HepG2 (cell line): ENCODE measurements around the gene NLRP6. TPM values are rescaled to one million over a fixed set of nuclear protein-coding genes. Genes with fewer than 3 reads are reported as not detected.

Experiments used
- CERS6 ChIP-seq: sonication (generic); formaldehyde crosslinking; IDR thresholded peaks from 2 replicates; pipeline ENCODE4 v1.5.0; 2020; ENCODE audit warnings: missing genetic modification reagents
- FIP1L1 ChIP-seq: fragments of 200-400 bp; formaldehyde crosslinking; IDR thresholded peaks from 2 replicates; pipeline ENCODE4 v1.6.1; 2018; ENCODE audit warnings: low read depth, mild to moderate bottlenecking, low read length, moderate library complexity, borderline replicate concordance; ENCODE audit not compliant: insufficient read depth
- FLYWCH1 ChIP-seq: sonication (generic); formaldehyde crosslinking; IDR thresholded peaks from 2 replicates; pipeline ENCODE4 v1.8.1; 2023; ENCODE audit warnings: mild to moderate bottlenecking, missing genetic modification reagents
- HBP1 ChIP-seq: IDR thresholded peaks from 2 replicates; pipeline ENCODE4 v1.6.1; 2016; ENCODE audit warnings: low read depth, control low read depth
- KIAA2018 ChIP-seq: sonication (generic); formaldehyde crosslinking; IDR thresholded peaks from 2 replicates; pipeline ENCODE4 v1.5.0; 2020; ENCODE audit warnings: mild to moderate bottlenecking, missing genetic modification reagents, borderline replicate concordance
- KLF13 ChIP-seq: sonication (generic); formaldehyde crosslinking; IDR thresholded peaks from 2 replicates; pipeline ENCODE4 v1.4.0; 2020; ENCODE audit warnings: mild to moderate bottlenecking, missing genetic modification reagents
- MEF2D ChIP-seq: sonication (generic); formaldehyde crosslinking; IDR thresholded peaks from 2 replicates; pipeline ENCODE4 v1.5.1; 2020; ENCODE audit warnings: mild to moderate bottlenecking, missing genetic modification reagents
- NRL ChIP-seq: sonication (generic); formaldehyde crosslinking; IDR thresholded peaks from 2 replicates; pipeline ENCODE4 v1.5.0; 2020; ENCODE audit warnings: missing genetic modification reagents, mild to moderate bottlenecking, moderate library complexity, borderline replicate concordance
- SATB2 ChIP-seq: sonication (generic); formaldehyde crosslinking; IDR thresholded peaks from 2 replicates; pipeline ENCODE4 v1.5.0; 2020; ENCODE audit warnings: missing genetic modification reagents
- TAF1 ChIP-seq: sonication (generic); formaldehyde crosslinking; IDR thresholded peaks from 2 replicates; pipeline ENCODE4 v1.4.0; 2020; ENCODE audit warnings: missing genetic modification reagents
- TAF15 ChIP-seq: fragments of 200-400 bp; formaldehyde crosslinking; IDR thresholded peaks from one replicate; pipeline ENCODE4 v1.6.1; 2018; ENCODE audit warnings: mild to moderate bottlenecking, low read depth, low read length; ENCODE audit not compliant: poor library complexity, severe bottlenecking
- ZNF230 ChIP-seq: sonication (generic); formaldehyde crosslinking; IDR thresholded peaks from 2 replicates; pipeline ENCODE4 v1.4.0; 2020; ENCODE audit warnings: mild to moderate bottlenecking, missing genetic modification reagents
- ZNF263 ChIP-seq: sonication (generic); formaldehyde crosslinking; IDR thresholded peaks from 2 replicates; pipeline ENCODE4 v1.4.0; 2020; ENCODE audit warnings: missing genetic modification reagents
- ZNF3 ChIP-seq: IDR thresholded peaks from 2 replicates; pipeline ENCODE4 v1.7.0; 2017; ENCODE audit warnings: inconsistent platforms
- ZNF629 ChIP-seq: sonication (generic); formaldehyde crosslinking; conservative IDR thresholded peaks from 2 replicates; pipeline ENCODE4 v1.5.0; 2020; ENCODE audit warnings: missing genetic modification reagents
- ZNF839 ChIP-seq: sonication (generic); formaldehyde crosslinking; IDR thresholded peaks from 2 replicates; pipeline ENCODE4 v1.4.0; 2020; ENCODE audit warnings: missing genetic modification reagents, mild to moderate bottlenecking, borderline replicate concordance
- ZSCAN25 ChIP-seq: sonication (generic); formaldehyde crosslinking; IDR thresholded peaks from 2 replicates; pipeline ENCODE4 v1.8.0; 2022; ENCODE audit warnings: mild to moderate bottlenecking, missing genetic modification reagents
- ZSCAN29 ChIP-seq: sonication (generic); formaldehyde crosslinking; conservative IDR thresholded peaks from 2 replicates; pipeline ENCODE4 v1.4.0; 2020; ENCODE audit warnings: mild to moderate bottlenecking, missing genetic modification reagents
- polyA plus RNA-seq, 8 experiments: library from polyadenylated mRNA; depleted of rRNA in 3 of 8; stranded (reverse) in 7 of 8; unstranded in 1 of 8; fragments of >200 nt; fragmentation: Illumina TruSeq in 4 of 8; extraction: Trizol in 4 of 8; gene quantifications; 2 replicates each; pipeline versions ENCODE4 v1.2.1 to v1.2.3, GENCODE V29; 2011 to 2016; ENCODE audit warnings: low read depth in 4 of 8, missing spikeins in 1 of 8, mixed read lengths in 1 of 8; ENCODE audit not compliant: insufficient read depth in 1 of 8
- total RNA-seq, 5 experiments: library from RNA; depleted of rRNA; stranded (reverse); fragments of >200 nt; fragmentation: Illumina TruSeq; extraction: Trizol; gene quantifications; 2 replicates each; pipeline ENCODE4 v1.2.3, GENCODE V29; 2016; ENCODE audit warnings: low read depth in 1 of 5

Gene NLRP6
- total and polyA plus RNA-seq, 2 of the 13 experiments (the other 11 are each of a cell fraction or from before 2014, with no cell fraction given), result not detected

- TF ChIP-seq CERS6 (CRISPR knock-in tag) (no peak), SATB2 (CRISPR knock-in tag) (no peak), NRL (peak; percentile 81; the same call in 1 of the 2 replicates), ZNF629 (CRISPR knock-in tag) (no peak), MEF2D (no peak; the same call in 1 of the 2 replicates), ZNF839 (CRISPR knock-in tag) (no peak), ZNF3 (CRISPR knock-in tag) (no peak), TAF1 (peak; percentile 71; the same call in 1 of the 2 replicates), ZSCAN29 (CRISPR knock-in tag) (0 out of 2 replicates have a peak, but pooled peaks have one; percentile 22), ZNF263 (CRISPR knock-in tag) (no peak; the same call in 1 of the 2 replicates), FLYWCH1 (CRISPR knock-in tag) (no peak), KLF13 (CRISPR knock-in tag) (no peak), HBP1 (CRISPR knock-in tag) (peak; percentile 82; the same call in 1 of the 2 replicates), ZSCAN25 (CRISPR knock-in tag) (no peak), ZNF230 (CRISPR knock-in tag) (no peak), KIAA2018 (no peak), FIP1L1 (no peak), TAF15 (no peak)
These were observed 41.1 kb upstream of the NLRP6 start, which contains the start of gene PSMD13 (continued) for GRCh38 chr11:236774-237767.
